Keratinocyte (primary cell): ENCODE data around the gene CEL. TPM values are rescaled to one million over a fixed set of nuclear protein-coding genes. Genes with fewer than 3 reads are reported as not detected.
"Not testable (repeated sequence)": the region's sequence is repeated elsewhere in the genome, so short reads cannot be mapped to it uniquely, and the experiment has no call there.

Experiments
- DNase-seq: peaks from one replicate; pipeline ENCODE4 v3.0.0-alpha.2; 2011; ENCODE audit warnings: low read depth, missing footprints, low spot score
- FAIRE-seq: peaks from 2 replicates; lab custom pipeline; 2011; peaks lifted over from hg19 to GRCh38; lab: Jason Lieb, UNC
- H2AFZ ChIP-seq: 2 replicates; pipeline ENCODE4 v1.6.0; 2012; ENCODE audit warnings: low read length, control low read depth, inconsistent platforms; ENCODE audit not compliant: control insufficient read depth
- H3K27ac ChIP-seq: 2 replicates; pipeline ENCODE4 v1.5.1; 2011; ENCODE audit warnings: low read length; ENCODE audit not compliant: control insufficient read depth, insufficient read depth
- H3K27me3 ChIP-seq: 3 replicates; pipeline ENCODE4 v1.6.0; 2011; ENCODE audit warnings: low read length; ENCODE audit not compliant: control insufficient read depth, insufficient read depth; ENCODE audit errors: extremely low read depth
- H3K36me3 ChIP-seq, 2 experiments: 2 replicates in 1 of 2; 3 replicates in 1 of 2; pipeline ENCODE4 v1.5.1; 2011; ENCODE audit warnings: low read length in 2 of 2, mild to moderate bottlenecking in 1 of 2; ENCODE audit not compliant: control insufficient read depth in 2 of 2, insufficient read depth in 2 of 2; ENCODE audit errors: extremely low read depth in 1 of 2
- H3K4me1 ChIP-seq: 3 replicates; pipeline ENCODE4 v1.5.1; 2011; ENCODE audit warnings: low read length; ENCODE audit not compliant: control insufficient read depth, insufficient read depth; ENCODE audit errors: extremely low read depth
- H3K4me2 ChIP-seq: 3 replicates; pipeline ENCODE4 v1.6.0; 2011; ENCODE audit warnings: low read depth, low read length; ENCODE audit not compliant: control insufficient read depth, insufficient read depth; ENCODE audit errors: extremely low read depth
- H3K4me3 ChIP-seq, 3 experiments: fragments of 200-600 bp in 1 of 3; sonication (generic) in 1 of 3; 2 replicates in 2 of 3; 3 replicates in 1 of 3; pipeline ENCODE4 v1.5.1; 2011 to 2016; ENCODE audit warnings: low read length in 3 of 3, mild to moderate bottlenecking in 3 of 3, control low read depth in 2 of 3, inconsistent platforms in 1 of 3, low read depth in 1 of 3, mixed read lengths in 1 of 3, mixed run types in 1 of 3, moderate library complexity in 1 of 3; ENCODE audit not compliant: control insufficient read depth in 2 of 3, insufficient read depth in 2 of 3; ENCODE audit errors: extremely low read depth in 1 of 3
- H3K79me2 ChIP-seq: 2 replicates; pipeline ENCODE4 v1.6.0; 2012; ENCODE audit warnings: low read length; ENCODE audit not compliant: control insufficient read depth, insufficient read depth
- H3K9ac ChIP-seq: 3 replicates; pipeline ENCODE4 v1.6.0; 2011; ENCODE audit warnings: low read length; ENCODE audit not compliant: control insufficient read depth, insufficient read depth; ENCODE audit errors: extremely low read depth
- H3K9me1 ChIP-seq: 3 replicates; pipeline ENCODE4 v1.6.0; 2011; ENCODE audit warnings: low read length; ENCODE audit not compliant: control insufficient read depth, insufficient read depth; ENCODE audit errors: extremely low read depth
- H3K9me3 ChIP-seq: 2 replicates; pipeline ENCODE4 v1.5.1; 2012; ENCODE audit warnings: low read depth, low read length; ENCODE audit not compliant: control insufficient read depth
- H4K20me1 ChIP-seq: 3 replicates; pipeline ENCODE4 v1.6.0; 2011; ENCODE audit warnings: low read length; ENCODE audit not compliant: control insufficient read depth, insufficient read depth; ENCODE audit errors: extremely low read depth
- CTCF ChIP-seq, 3 experiments: IDR thresholded peaks in 1 of 3; conservative IDR thresholded peaks in 1 of 3; optimal IDR thresholded peaks in 1 of 3; 2 replicates in 2 of 3; 3 replicates in 1 of 3; pipeline versions ENCODE3 to v1.5.1; 2011; ENCODE audit warnings: low read length in 3 of 3, mild to moderate bottlenecking in 3 of 3, moderate library complexity in 2 of 3, control low read depth in 1 of 3, inconsistent platforms in 1 of 3; ENCODE audit not compliant: insufficient read depth in 2 of 3; ENCODE audit errors: extremely low read depth in 1 of 3
- EZH2 ChIP-seq: IDR thresholded peaks from one replicate; pipeline ENCODE4 v1.6.1; 2012; ENCODE audit warnings: inconsistent platforms, mild to moderate bottlenecking, low read length, moderate library complexity
- dilution Hi-C: fragments of 300-500 bp; cut with MboI; formaldehyde crosslinking; loops from one replicate; pipeline ENCODE4 v1.7.0; 2020; ENCODE audit warnings: low sequenced_read_pairs; ENCODE audit not compliant: extremely low pct_ligation_motif_present
- polyA plus RNA-seq, 5 experiments: library from polyadenylated mRNA; depleted of rRNA in 3 of 5; stranded (reverse) in 3 of 5; stranded (forward) in 1 of 5; unstranded in 1 of 5; fragments of >200 nt; gene quantifications; 1 replicate in 1 of 5; 2 replicates in 3 of 5; 3 replicates in 1 of 5; pipeline versions ENCODE4 v1.2.1 to v1.2.3, GENCODE V29; 2011 to 2012; ENCODE audit warnings: missing spikeins in 2 of 5, low read depth in 1 of 5, low replicate concordance in 1 of 5

CEL gene
- polyA plus RNA-seq, 1 donor (not counting 4 experiments of a cell fraction or from before 2014, with no cell fraction given): 0.12 TPM

- Histone ChIP-seq H3K36me3 (no peaks in the 10 kb centered on the region), H3K9ac (no peak overlapping the region), H3K27me3 (no peaks in the 10 kb centered on the region), H3K4me3 (no peak overlapping the region), H4K20me1 (no peaks in the 10 kb centered on the region), H3K4me1 (no peaks in the 10 kb centered on the region), H3K9me1 (no peaks in the 10 kb centered on the region), H3K9me3 (no peaks in the 10 kb centered on the region), H3K4me2 (no peak overlapping the region), H3K27ac (no peak overlapping the region), H2AFZ (no peak overlapping the region), H3K79me2 (no peaks in the 10 kb centered on the region)
- dilution Hi-C loops: no loop called here
- FAIRE-seq (no peak), DNase-seq (no peak)
- no peak for TF ChIP-seq EZH2
- no peak for TF ChIP-seq CTCF (optimal IDR thresholded peaks at IDR 0.05 in 1 of 3, IDR thresholded peaks at IDR 0.05 in 1 of 3, conservative IDR thresholded peaks at IDR 0.05 in 1 of 3; ENCODE audit: extremely low read depth in 1 of 3, insufficient read depth in 2 of 3, low read length in 3 of 3)
Observed at GRCh38 chr9:133090752-133091385, 29.1 kb downstream of the CEL start.

- H3K9me1 ChIP-seq, dilution Hi-C loops, H3K4me1 ChIP-seq, H3K4me3 ChIP-seq, H3K4me2 ChIP-seq, H3K9me3 ChIP-seq, H4K20me1 ChIP-seq, H3K27me3 ChIP-seq, H2AFZ ChIP-seq, DNase-seq, H3K79me2 ChIP-seq, H3K9ac ChIP-seq, H3K27ac ChIP-seq, FAIRE-seq: not testable (repeated sequence)
- H3K36me3 ChIP-seq: peaks cover 18% of the 10 kb centered on the region in 2 experiments
Observed at GRCh38 chr9:133094351-133094750, 32.6 kb downstream of the CEL start.
